HG03060 (cell line): ENCODE measurements around the gene TMEM107.
"Not testable (repeated sequence)": the region's sequence is repeated elsewhere in the genome, so short reads cannot be mapped to it uniquely, and the experiment has no call there.

ENCODE experiments used
- ATAC-seq: cut with Tn5 transposase; IDR thresholded peaks from one replicate; pipeline ENCODE4 v1.9.1; 2021; ENCODE audit warnings: low read depth, moderate number of reproducible peaks; ENCODE audit not compliant: unreplicated experiment

TMEM107 gene

DNA sequence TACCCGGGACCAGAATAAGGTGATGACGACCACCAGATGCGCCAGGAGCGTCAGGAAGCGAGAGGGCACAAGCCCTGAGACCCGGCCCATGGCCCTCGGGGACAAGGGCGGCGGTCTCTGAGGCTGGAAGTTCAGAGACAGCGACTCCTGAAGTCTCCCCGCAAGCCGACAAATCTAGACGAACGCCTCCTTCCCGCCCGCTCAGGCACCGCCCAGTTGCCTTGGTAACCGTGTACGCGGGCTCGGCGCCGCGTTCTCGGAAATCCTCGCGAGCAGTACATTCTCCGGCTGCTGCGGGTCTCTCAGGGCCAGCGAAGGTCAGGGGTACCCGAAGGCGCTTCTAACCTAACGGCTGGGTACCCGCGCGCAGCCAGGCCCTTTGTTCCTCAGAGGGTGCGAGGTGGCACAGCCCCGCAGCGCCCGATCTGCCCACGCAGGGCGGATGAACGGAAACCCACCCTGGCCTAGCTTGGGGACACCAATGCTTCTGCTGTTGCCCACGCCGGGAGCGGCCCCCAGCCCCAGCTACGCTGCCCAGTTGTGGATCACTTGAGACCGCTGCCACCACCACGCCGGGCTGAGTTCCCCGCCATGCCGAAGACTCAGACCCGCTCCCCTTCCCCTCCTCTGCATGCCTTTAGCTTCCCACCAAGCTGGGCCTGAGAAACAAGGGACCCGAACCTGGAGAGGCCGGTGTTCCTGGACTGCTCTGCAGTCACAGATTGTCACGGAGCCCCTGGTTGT, at the start of gene TMEM107:
TMEM107 (minus strand) TSS at position 184 of the 744 bp plus-strand sequence; CDS start at position 90, 94 bp downstream.
- no peak for ATAC-seq

- no peak for ATAC-seq
Observed at GRCh38 chr17:8224891-8225812, 49.0 kb upstream of the TMEM107 start.

DNA sequence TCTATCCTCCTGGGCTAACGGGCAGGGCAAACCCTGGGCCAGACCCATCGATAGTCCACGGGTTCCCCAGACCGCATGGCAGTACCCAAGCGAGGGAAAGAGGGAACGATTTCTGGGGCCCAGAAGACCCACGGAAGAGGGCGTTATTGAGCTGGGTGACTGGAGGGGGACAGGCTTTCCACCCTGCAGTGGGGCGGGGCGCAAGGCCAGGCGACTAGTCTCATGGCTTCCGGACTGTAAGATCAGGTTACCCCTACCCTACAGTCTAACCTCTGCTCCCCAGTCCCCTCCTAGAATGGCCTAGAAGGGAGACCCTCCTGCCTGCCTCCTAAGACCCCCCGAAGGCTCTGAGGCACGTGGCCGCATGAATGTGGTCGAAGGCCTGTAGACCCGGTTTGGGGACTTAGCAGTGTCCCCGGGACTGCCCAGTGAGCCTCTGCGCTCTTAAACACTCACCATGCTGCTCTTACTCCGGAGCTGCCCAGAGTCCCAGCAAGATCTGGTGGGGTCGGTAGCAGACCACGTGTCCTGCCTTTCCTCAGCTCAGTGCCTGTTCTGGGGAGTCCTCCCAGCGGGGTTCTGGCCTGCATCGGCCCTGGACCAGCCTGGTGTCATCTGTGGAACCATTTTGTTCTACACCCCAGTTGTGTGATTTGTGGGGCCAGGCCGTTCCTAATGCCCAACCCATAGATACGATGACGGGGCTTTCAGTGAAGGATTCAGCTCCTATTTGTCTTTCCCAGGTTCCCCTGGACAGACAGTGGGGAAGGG, 47.4 kb upstream of the TMEM107 start:
- no peak for ATAC-seq

DNA sequence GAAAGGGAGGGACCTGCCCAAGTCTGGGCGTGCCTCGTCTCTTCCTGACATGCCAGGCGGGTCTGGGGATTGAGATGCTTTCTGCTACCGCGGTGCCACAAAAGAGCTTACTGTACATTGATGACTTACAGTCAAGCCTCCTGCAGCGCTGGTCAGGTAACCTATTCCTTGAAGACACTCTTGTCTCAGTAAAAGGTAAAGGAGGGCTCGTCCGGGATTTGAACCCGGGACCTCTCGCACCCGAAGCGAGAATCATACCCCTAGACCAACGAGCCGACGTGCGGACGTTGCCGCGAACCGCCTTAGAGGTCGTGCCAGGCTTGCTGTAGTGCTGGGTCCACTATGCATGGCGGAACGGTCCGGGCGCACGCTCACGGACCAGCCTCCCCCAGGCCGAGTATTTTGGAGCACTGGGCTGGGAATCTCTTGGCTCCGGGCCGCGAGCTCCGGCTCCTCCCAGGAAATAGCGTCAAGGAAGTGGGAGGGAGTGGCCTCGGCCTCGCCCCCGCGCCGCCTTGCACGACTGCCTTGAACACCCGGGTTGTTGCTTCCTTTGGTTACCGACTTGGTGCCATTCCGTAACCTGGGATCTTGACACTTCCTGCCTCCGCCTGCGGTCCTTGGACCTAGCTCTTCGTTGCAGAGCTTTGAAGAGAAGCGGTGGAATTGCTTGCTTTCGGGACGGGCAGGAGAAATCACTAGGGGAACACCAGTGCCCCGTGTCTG, 46.6 kb upstream of the TMEM107 start:
- ATAC-seq, result peak; percentile 18

DNA sequence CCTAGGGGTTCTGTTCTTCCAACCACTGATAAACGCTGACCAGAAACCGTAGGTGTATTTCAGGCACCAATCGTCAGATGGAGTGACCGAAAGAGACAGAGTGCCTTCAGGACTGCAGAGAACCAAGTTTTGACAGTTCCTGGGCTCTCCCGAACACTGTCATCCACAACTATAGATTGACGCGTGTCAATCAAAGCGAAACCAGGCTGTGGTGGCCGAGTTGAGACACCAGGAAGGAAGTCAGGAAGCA, 46.1 kb upstream of the TMEM107 start:
- ATAC-seq, result peak; percentile 26

GRCh38 chr17:8221663-8222379, 45.6 kb upstream of the TMEM107 start:
- peak; percentile 36 for ATAC-seq

- no peak for ATAC-seq
Observed at GRCh38 chr17:8220783-8221662, 44.8 kb upstream of the TMEM107 start.

DNA sequence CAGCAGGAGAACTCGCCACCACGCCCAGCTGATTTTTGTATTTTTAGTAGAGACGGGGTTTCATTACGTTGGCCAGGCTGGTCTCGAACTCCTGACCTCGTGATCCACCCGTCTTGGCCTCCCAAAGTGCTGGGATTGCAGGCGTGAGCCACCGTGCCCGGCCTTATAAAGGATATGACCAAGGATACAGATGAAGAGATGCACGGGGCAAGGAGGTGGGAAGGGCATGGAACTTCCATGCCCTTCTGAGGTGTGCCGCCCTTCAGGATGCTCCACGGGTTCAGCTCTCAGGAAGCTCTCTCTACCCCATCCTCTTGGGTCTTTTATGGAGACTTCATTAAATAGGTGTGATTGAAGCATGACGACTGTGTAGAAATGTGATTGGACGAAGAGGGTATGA, 37.8 kb upstream of the TMEM107 start:
- ATAC-seq, result not testable (repeated sequence)

- no peak for ATAC-seq
Observed at GRCh38 chr17:8212312-8213180, 36.4 kb upstream of the TMEM107 start.

GRCh38 chr17:8210761-8211458, 34.7 kb upstream of the TMEM107 start:
- no peak for ATAC-seq

- peak; percentile 49 for ATAC-seq
Observed at GRCh38 chr17:8209907-8210760, 34.0 kb upstream of the TMEM107 start, which contains the start of gene AURKB. Gene AURKB, minus strand, starts transcription at chr17:8210575. Its CDS starts 351 bp downstream, at chr17:8210224.

DNA sequence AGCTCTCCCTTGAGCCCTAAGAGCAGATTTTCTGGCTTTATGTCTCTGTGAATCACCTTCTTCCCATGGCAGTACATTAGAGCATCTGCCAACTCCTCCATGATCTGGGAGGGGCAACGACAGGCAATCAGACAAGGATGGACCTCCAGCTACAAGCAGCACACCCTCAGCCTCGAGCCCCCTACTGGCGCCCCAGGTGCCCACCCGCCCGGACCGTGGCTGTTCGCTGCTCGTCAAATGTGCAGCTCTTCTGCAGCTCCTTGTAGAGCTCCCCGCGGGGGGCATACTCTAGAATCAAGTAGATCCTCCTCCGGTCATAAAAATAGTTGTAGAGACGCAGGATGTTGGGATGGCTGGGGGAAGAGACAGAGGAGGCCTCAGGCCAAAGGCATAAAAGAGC, 30.4 kb upstream of the TMEM107 start:
- ATAC-seq, result no peak

DNA sequence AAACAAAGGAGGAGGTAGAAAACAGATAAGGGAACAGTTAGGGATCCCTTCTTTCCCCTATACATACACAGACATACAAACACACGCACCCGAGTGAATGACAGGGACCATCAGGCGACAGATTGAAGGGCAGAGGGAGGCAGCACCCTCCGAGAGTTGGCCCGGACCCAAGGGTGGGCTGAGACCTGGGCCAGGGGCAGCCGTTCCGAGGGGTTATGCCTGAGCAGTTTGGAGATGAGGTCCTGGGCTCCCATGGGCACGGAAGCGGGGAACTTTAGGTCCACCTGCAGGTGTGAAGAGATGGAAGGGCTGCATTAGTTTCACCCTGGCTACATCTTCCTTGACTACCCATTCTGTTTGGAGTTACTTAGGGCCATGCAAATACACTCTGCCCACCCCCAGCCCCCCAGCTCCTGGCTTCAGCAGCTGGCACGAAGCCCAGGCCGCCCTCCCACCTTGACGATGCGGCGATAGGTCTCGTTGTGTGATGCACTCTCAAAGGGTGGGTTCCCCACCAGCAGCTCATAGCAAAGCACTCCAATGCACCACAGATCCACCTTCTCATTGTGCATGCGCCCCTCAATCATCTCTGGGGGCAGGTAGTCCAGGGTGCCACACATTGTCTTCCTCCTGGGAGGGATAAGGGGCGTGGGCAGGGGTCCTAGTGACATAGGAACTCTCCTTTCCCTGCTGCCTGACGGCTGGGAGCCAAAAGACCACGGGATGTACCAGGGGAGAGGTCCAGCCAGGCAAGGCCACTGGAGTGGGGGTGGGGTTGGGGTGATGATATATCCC, 28.8 kb upstream of the TMEM107 start:
- ATAC-seq, result no peak

DNA sequence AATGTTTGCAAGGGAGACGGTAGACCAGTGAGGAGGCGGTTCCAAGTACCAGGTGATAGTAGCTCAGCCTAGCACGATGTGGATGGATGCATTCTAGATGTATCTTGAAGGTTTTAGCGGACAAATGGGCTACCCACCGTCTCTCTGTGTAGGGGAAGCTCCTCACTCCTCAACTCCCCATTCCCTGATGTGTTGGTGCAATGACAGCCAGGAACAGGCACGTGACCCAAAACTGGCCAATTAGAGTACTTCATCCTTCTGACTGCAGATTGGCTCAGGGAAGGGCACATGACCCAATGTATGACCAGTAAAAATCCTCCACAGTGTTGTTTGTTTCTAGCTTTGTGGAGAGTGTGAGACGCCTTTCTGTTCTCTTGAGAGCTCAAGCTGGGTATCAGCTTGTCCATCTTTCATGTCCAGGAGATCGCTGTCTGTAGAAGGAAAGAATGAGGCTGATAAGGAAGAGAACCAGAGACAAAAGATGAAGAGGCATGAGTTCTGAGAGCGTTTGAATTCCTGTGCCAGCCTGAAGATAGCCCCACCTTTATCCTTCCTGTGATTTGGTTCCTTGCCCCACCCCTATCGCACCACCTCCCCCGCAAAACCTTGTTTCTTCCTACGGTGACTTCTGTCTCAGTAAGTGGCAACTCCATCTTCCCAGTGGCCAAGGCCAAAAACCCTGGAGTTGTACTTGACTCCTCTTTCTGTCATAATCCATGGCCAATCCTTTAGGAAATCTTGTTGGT, 16.1 kb upstream of the TMEM107 start:
- no peak for ATAC-seq

DNA sequence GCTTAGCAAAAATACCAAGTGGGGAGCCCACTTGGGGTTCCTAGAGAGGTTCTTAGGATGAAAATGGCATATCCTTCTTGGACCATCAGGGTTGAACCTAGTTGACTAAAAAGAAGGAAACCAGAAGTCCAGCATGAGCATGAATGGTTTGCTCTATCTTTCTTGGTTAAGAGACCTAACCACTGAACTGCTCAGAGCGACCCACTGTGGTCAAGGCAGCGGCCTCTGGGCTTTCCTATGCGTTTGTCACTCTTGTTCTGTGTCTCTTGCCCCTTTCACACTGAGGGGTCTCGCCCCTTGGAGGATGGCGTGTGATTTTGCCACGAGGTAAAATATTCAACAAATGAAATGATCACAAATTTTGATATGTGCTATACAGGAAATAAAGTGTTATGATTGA, 14.3 kb upstream of the TMEM107 start:
- no peak for ATAC-seq
